Activated CD8-positive, alpha-beta T cell treated with anti-CD3 and anti-CD28 coated beads, Interleukin-2, amount 10 ng/mL, durations not matched to agents 7 days and 5 days (primary cell): ENCODE measurements around the gene DNLZ. TPM values are rescaled to one million over a fixed set of nuclear protein-coding genes. Genes with fewer than 3 reads are reported as not detected.

Experiments
- ATAC-seq: fragments of 150-1000 bp; cut with Tn5 transposase; one replicate; pipeline ENCODE4 v1.10.0; 2021; ENCODE audit warnings: moderate library complexity
- CTCF ChIA-PET: fragments of 350-600 bp; sonication (Branson Sonifier 250); formaldehyde crosslinking; loops from one replicate; lab custom pipeline; 2021; ENCODE audit warnings: antibody characterized with exemption; lab: Charles Lee
- POLR2A ChIA-PET: fragments of 350-600 bp; sonication (Branson Sonifier 250); formaldehyde crosslinking; loops from one replicate; lab custom pipeline; 2021; ENCODE audit warnings: antibody characterized with exemption; lab: Charles Lee
- DNase-seq: peaks from one replicate; pipeline ENCODE4 v3.0.0-alpha.2; 2020
- H3K27ac Mint-ChIP-seq: one replicate; pipeline ENCODE4 v1.8.0; 2021; ENCODE audit warnings: mild to moderate bottlenecking, mixed read lengths
- H3K27me3 Mint-ChIP-seq: one replicate; pipeline ENCODE4 v1.8.0; 2021; ENCODE audit warnings: low read depth, mixed read lengths
- H3K36me3 Mint-ChIP-seq: one replicate; pipeline ENCODE4 v1.8.0; 2021; ENCODE audit warnings: low read depth, mixed read lengths
- H3K4me1 Mint-ChIP-seq: one replicate; pipeline ENCODE4 v1.8.0; 2021; ENCODE audit warnings: low read depth, mixed read lengths
- H3K4me3 Mint-ChIP-seq: one replicate; pipeline ENCODE4 v1.8.0; 2021; ENCODE audit warnings: mild to moderate bottlenecking, mixed read lengths
- H3K9me3 Mint-ChIP-seq: one replicate; pipeline ENCODE4 v1.8.0; 2022; ENCODE audit warnings: mixed read lengths; ENCODE audit not compliant: insufficient read depth
- total RNA-seq, 2 experiments: library from RNA; stranded (reverse); gene quantifications; one replicate each; pipeline ENCODE4 v1.2.3, GENCODE V29; 2021

The DNLZ gene
- total RNA-seq, 2 experiments from 2014 or later = 20.4 to 21.6 TPM

DNA sequence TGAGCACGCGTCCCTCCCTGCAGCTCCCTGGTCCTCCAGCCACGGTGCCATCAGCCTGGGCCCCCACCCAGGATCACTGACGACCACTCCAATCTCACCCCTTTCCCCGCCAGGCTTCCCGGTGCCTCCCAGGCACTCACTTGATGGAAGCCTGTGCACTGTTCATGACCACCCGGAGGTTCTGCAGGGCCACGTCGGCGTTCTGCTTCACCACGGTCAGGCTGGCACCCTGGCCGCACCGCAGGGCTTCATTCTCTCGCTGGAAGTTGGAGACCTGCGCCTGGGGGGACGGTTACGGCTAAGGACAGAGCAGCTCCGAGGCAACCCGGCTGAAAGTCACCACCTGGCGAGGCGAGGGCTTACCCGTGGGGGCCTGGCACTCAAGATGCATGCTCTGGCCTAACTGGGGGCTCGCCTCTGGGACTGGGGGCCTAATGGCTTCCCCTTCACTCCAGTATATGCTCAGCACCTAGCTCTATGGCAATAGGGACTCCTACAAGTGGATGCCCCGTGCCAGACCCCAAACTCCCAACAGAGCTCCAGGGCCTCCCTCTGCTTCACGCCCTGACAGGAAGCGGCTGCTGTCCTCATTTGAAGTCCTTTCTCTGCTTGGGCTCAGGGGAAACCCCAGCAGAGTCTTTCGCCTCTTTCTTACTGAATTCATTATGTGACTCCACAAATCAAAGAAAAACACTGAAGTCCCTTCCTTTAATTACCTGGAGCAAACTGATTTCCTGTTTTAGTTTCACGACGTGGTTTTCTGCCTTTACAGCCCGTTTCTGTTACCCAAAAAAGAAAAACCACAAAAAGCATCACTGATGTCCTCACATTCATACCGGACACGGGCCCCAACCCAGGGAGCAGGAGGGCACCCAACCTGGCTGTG, 40.6 kb upstream of the DNLZ start:
- Mint-ChIP-seq H3K4me3 (peak overlapping the region; percentile 65), H3K27me3 (no peaks in the 10 kb centered on the region), H3K4me1 (peaks cover 75% of the 10 kb centered on the region), H3K9me3 (no peaks in the 10 kb centered on the region), H3K27ac (peak overlapping the region; percentile 85), H3K36me3 (peaks cover 57% of the 10 kb centered on the region)
- POLR2A ChIA-PET = interaction anchor here (0.7 to 1.9 kb wide), 6 partner anchors 12 to 435 kb away, joined by 3 to 8 read pairs (median 4); partner anchors contain the start of gene DNLZ
- DNase-seq (peak; percentile 67), ATAC-seq (peak; percentile 7)
- CTCF ChIA-PET = interaction anchor here (0.9 to 2.0 kb wide), 5 partner anchors 13 to 91 kb away, joined by 3 to 8 read pairs (median 3); partner anchors contain the start of gene DNLZ

- no peaks in the 10 kb centered on the region for H3K27me3 Mint-ChIP-seq
- peak; percentile 78 for ATAC-seq
- ChIA-PET CTCF (interaction anchor here (0.6 to 2.0 kb wide), 6 partner anchors 13 to 489 kb away, joined by 3 to 8 read pairs (median 3); partner anchors contain the start of gene DNLZ), POLR2A (interaction anchor here (0.9 to 1.9 kb wide), 5 partner anchors 11 to 40 kb away, joined by 3 to 8 read pairs (median 3); partner anchors contain the start of gene DNLZ)
- H3K27ac Mint-ChIP-seq = peak overlapping the region; percentile 85
- peaks cover 52% of the 10 kb centered on the region for H3K36me3 Mint-ChIP-seq
- no peaks in the 10 kb centered on the region for H3K9me3 Mint-ChIP-seq
- DNase-seq = peak; percentile 89
- peaks cover 75% of the 10 kb centered on the region for H3K4me1 Mint-ChIP-seq
- H3K4me3 Mint-ChIP-seq = peak overlapping the region; percentile 65
Observed at GRCh38 chr9:136403538-136403914, 40.0 kb upstream of the DNLZ start.

GRCh38 chr9:136402067-136402466, 38.5 kb upstream of the DNLZ start:
- ChIA-PET CTCF (interaction anchor here (1.1 to 1.6 kb wide), 3 partner anchors 17 to 135 kb away, joined by 3 to 8 read pairs (median 6); no protein-coding TSS in a partner anchor), POLR2A (interaction anchor here (0.9 to 2.5 kb wide), 2 partner anchors 8 to 17 kb away, joined by 5 to 13 read pairs; partner anchors contain the start of genes ENTR1 and PMPCA)
- peaks cover 70% of the 10 kb centered on the region for H3K4me1 Mint-ChIP-seq
- H3K9me3 Mint-ChIP-seq = no peaks in the 10 kb centered on the region
- peaks cover 45% of the 10 kb centered on the region for H3K36me3 Mint-ChIP-seq
- no peak for ATAC-seq
- peak overlapping the region; percentile 71 for H3K27ac Mint-ChIP-seq
- no peak for DNase-seq
- H3K4me3 Mint-ChIP-seq = no peak overlapping the region
- no peaks in the 10 kb centered on the region for H3K27me3 Mint-ChIP-seq

GRCh38 chr9:136401173-136401922, 37.8 kb upstream of the DNLZ start:
- peaks cover 65% of the 10 kb centered on the region for H3K4me1 Mint-ChIP-seq
- no peaks in the 10 kb centered on the region for H3K27me3 Mint-ChIP-seq
- DNase-seq = no peak
- CTCF ChIA-PET = interaction anchor here (0.8 to 1.7 kb wide), 14 partner anchors 8 to 389 kb away, joined by 3 to 14 read pairs (median 4); partner anchors contain the start of gene DNLZ
- H3K36me3 Mint-ChIP-seq = peaks cover 45% of the 10 kb centered on the region
- no peak overlapping the region for H3K4me3 Mint-ChIP-seq
- no peaks in the 10 kb centered on the region for H3K9me3 Mint-ChIP-seq
- H3K27ac Mint-ChIP-seq = peak overlapping the region; percentile 61
- POLR2A ChIA-PET = interaction anchor here (0.9 to 2.5 kb wide), 4 partner anchors 9 to 40 kb away, joined by 3 to 13 read pairs (median 4); partner anchors contain the start of genes DNLZ, ENTR1 and PMPCA
- no peak for ATAC-seq

GRCh38 chr9:136400038-136400834, 36.7 kb upstream of the DNLZ start, which contains the start of gene SNAPC4:
SNAPC4 (minus strand) TSS chr9:136400170; CDS start chr9:136398428, 1,742 bp downstream.
- Mint-ChIP-seq H3K9me3 (no peaks in the 10 kb centered on the region), H3K27ac (peak within 1 kb of the TSS; percentile 77), H3K36me3 (peaks cover 40% of the 10 kb centered on the region), H3K4me1 (peaks cover 56% of the 10 kb centered on the region), H3K4me3 (peak within 1 kb of the TSS; percentile 83), H3K27me3 (no peaks in the 10 kb centered on the region)
- ATAC-seq = peak; percentile 73
- ChIA-PET POLR2A (interaction anchor here (1.1 to 2.5 kb wide), 3 partner anchors 10 to 41 kb away, joined by 3 to 13 read pairs (median 4); partner anchors contain the start of genes DNLZ, ENTR1 and PMPCA), CTCF (interaction anchor here (0.8 to 1.8 kb wide), 14 partner anchors 9 to 390 kb away, joined by 3 to 14 read pairs (median 4); partner anchors contain the start of gene DNLZ)
- peak; percentile 90 for DNase-seq

GRCh38 chr9:136399176-136400037, 35.9 kb upstream of the DNLZ start:
- ATAC-seq (peak; percentile 32), DNase-seq (peak; percentile 43)
- no peaks in the 10 kb centered on the region for H3K9me3 Mint-ChIP-seq
- peak overlapping the region; percentile 77 for H3K27ac Mint-ChIP-seq
- POLR2A ChIA-PET = interaction anchor here (2.5 kb wide), 1 partner anchor 11 kb away, joined by 13 read pairs; the partner anchor contains the start of genes ENTR1 and PMPCA
- H3K36me3 Mint-ChIP-seq = peaks cover 38% of the 10 kb centered on the region
- CTCF ChIA-PET = interaction anchor here (1.0 to 1.8 kb wide), 4 partner anchors 10 to 86 kb away, joined by 3 to 4 read pairs (median 4); no protein-coding TSS in a partner anchor
- no peaks in the 10 kb centered on the region for H3K27me3 Mint-ChIP-seq
- H3K4me3 Mint-ChIP-seq = peak overlapping the region; percentile 83
- H3K4me1 Mint-ChIP-seq = peaks cover 48% of the 10 kb centered on the region

DNA sequence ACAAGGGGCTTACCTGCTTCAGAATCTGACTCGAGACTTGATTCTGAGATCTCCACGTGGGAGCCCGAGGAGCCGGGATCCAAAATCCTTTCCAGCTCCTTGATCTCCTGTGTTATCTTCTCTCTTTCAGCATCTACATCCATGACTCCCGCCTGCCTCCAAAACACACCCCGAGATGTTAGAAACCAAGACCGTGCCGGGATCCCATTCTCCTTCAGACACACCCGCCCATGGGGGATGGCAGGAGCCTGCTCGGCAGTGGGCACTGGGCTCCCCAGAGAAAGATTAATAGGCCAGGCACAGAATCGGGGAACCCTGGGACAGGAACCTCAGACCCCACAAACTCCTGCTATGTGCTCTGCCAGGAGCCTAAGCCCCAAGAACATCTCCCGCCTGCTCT, 34.7 kb upstream of the DNLZ start:
- Mint-ChIP-seq H3K36me3 (peaks cover 32% of the 10 kb centered on the region), H3K27ac (no peak overlapping the region), H3K27me3 (no peaks in the 10 kb centered on the region), H3K4me1 (peaks cover 37% of the 10 kb centered on the region), H3K9me3 (no peaks in the 10 kb centered on the region), H3K4me3 (peak overlapping the region; percentile 83)
- DNase-seq (no peak), ATAC-seq (no peak)
- ChIA-PET CTCF (interaction anchor here (1.7 to 2.3 kb wide), 3 partner anchors 13 to 85 kb away, joined by 4 to 6 read pairs (median 4); no protein-coding TSS in a partner anchor), POLR2A (interaction anchor here (1.2 kb wide), 1 partner anchor 34 kb away, joined by 3 read pairs; no protein-coding TSS in a partner anchor)

DNA sequence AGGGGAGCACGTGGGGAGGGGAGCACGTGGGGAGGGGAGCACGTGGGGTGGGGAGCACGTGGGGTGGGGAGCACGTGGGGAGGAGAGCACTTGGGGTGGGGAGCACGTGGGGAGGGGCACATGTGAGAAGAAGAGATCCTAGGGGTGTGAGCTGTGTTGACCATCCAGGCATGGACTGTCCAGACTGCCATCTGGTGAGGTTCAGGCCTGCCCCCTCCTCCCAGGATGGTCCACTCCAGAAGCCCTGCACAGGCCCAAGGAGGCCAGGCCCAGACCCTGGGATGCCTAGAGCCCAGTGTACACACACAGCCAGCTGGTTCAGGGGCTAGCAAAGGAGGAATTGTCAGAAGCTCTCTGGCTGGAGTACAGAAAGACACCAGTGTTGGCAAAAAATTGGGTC, 34.1 kb upstream of the DNLZ start:
- ChIA-PET POLR2A (interaction anchor here (0.6 to 1.2 kb wide), 2 partner anchors 34 to 78 kb away, joined by 3 read pairs; no protein-coding TSS in a partner anchor), CTCF (interaction anchor here (2.3 kb wide), 1 partner anchor 13 kb away, joined by 6 read pairs; no protein-coding TSS in a partner anchor)
- H3K27ac Mint-ChIP-seq = no peak overlapping the region
- DNase-seq (no peak), ATAC-seq (no peak)
- no peaks in the 10 kb centered on the region for H3K27me3 Mint-ChIP-seq
- H3K36me3 Mint-ChIP-seq = peaks cover 30% of the 10 kb centered on the region
- no peaks in the 10 kb centered on the region for H3K9me3 Mint-ChIP-seq
- peaks cover 33% of the 10 kb centered on the region for H3K4me1 Mint-ChIP-seq
- H3K4me3 Mint-ChIP-seq = no peak overlapping the region

DNA sequence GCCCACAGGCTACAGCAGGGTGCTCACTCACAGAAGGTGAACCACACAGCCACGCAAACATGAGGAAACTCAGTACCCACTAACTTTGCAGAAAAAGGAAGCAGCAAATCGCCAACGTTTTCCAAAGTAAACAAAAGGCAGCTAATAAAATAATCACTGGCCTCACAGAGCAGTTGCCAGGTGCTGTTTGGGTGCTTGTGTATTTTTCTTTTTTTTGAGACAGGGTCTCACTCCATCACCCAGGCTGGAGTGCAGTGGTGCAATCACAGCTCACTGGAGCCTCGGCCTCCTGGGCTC, 32.6 kb upstream of the DNLZ start:
- Mint-ChIP-seq H3K36me3 (peaks cover 24% of the 10 kb centered on the region), H3K27me3 (no peaks in the 10 kb centered on the region), H3K9me3 (no peaks in the 10 kb centered on the region), H3K4me3 (no peak overlapping the region), H3K27ac (no peak overlapping the region), H3K4me1 (peaks cover 23% of the 10 kb centered on the region)
- ATAC-seq = no peak
- CTCF ChIA-PET = interaction anchor here (0.8 to 2.3 kb wide), 3 partner anchors 12 to 33 kb away, joined by 3 to 9 read pairs (median 6); partner anchors contain the start of gene DNLZ
- no peak for DNase-seq
- POLR2A ChIA-PET = no interaction called here
